ENCODE results near the gene NCEH1.
"Not testable (repeated sequence)": the region's sequence is repeated elsewhere in the genome, so short reads cannot be mapped to it uniquely, and the experiment has no call there.

The NCEH1 gene

DNA sequence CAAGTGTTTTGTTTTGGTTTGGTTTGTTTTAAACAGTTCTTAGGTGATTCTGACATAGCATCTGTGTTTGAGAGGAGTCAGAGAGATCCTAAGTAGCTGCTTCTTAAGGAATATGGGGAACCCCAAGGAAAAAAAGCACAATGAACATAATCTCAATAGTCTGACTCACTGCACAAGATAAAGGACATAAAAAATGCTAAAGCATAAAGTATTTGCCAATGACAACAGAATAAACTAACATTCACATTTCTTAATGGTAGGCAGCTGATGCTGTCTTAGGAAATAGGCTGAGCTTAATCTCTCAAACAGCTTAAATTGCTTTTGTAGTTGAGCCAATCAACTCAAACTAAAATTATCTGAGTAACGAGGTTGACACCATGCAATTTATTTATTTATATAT, 2.9 kb downstream of the NCEH1 start:
- DNase-seq (ENCODE audit: low read depth, low spot score): no peak

- no peak for DNase-seq (ENCODE audit: low read depth, low spot score)
Measured at GRCh38 chr3:172707030-172707429, 3.8 kb downstream of the NCEH1 start.

GRCh38 chr3:172705170-172705569, 5.7 kb downstream of the NCEH1 start:
- no peak for DNase-seq (ENCODE audit: low read depth, low spot score)

DNA sequence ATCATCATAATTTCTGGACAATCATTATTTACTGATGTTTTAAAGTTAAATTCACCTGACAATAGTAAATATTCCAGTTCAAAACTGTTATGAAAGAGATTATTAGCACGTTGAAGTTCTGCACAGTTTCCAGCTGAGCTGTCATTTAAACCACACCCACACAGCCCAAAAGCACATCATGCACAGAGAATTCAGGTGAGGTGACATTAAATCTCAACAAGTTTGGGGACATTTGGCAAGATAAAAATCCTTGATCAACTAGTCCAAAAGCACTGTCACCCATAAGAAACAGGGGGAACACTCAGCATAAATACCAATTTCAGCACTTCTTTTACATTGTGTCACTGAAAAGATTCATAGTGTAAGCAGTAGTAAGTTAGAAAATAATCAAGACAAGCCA, 6.9 kb downstream of the NCEH1 start:
- no peak for DNase-seq (ENCODE audit: low read depth, low spot score)

DNA sequence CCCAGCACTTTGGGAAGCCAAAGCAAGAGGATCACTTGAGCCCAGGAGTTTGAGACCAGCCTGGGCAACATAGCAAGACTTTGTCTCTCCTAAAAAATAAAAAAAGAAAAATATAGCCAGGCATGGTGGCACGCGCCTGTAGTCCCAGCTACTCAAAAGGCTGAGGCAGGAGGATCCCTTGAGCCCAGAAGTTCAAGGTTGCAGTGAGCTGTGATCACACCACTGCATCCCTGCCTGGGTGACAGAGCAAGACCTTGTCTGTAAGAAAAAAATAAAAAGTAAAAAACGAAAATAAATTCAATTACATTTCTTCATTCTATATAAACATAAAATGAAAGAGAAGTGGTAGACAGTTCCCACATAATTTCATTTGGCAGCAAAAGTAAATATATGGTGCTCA, 8.1 kb downstream of the NCEH1 start:
- DNase-seq (ENCODE audit: low read depth, low spot score): not testable (repeated sequence)

GRCh38 chr3:172702256-172702655, 8.6 kb downstream of the NCEH1 start:
- DNase-seq (ENCODE audit: low read depth, low spot score): no peak

DNA sequence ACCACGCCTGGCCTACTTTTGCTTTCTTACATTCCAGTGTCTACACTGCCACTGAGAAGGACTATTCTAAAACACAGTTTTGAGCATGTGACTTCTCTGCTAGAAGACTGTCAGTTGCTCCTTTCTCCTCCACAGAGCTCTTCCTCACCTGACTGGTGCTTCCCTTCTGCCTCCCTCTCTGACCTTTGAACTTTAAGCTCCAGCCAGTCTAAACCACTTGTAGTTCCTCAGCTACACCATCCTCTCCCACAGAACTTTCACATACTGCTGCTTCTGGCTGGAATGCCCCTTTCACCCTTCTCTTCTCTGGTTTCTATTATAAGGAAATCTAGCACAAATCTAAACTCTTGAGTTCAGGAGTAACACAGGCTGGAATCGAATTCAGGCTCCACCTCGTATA, 9.1 kb downstream of the NCEH1 start:
- DNase-seq (ENCODE audit: low read depth, low spot score): no peak

DNA sequence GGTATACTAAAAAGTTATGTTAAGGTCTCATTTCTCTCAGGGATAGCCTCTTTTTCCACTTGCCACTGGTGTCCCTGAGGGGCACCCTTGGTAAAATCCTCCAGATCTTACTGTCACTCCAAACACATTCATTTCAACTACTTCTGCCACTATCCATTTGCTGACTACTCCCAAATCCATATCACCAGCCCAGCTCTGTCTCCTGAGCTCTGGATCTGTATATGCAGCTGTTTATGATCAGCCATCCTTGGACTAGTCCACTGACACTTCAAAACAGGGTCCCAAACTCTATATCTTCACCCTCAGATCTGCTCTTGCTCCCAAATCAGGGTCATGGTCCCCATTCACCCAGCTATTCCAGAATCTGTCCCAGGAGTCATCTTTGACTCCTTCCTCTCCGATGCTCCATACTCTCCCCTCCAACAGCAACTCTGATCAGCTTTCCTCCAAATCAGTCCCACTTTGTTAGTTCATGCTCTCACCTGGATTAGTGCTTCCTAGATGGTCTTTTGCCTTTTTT, 9.9 kb downstream of the NCEH1 start:
- no peak for DNase-seq (ENCODE audit: low read depth, low spot score)

DNA sequence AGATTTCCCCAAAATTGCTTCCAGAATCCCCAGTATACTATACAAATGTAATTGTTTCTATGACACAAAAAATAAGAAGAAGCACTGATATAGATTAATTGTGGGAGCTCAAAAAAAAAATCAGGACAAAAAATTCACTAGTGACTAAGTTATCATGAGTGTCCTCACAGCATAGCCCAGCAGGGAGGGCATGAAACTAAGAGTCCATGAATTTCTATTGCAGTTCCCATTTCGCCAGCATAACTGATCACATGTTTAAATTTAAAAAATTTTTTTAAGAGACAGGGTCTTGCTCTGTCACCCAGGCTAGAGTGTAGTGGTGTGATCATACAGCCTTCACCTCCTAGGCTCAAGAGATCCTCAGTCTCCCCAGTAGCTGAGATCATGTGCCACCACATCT, 10.6 kb downstream of the NCEH1 start:
- DNase-seq (ENCODE audit: low read depth, low spot score): no peak

DNA sequence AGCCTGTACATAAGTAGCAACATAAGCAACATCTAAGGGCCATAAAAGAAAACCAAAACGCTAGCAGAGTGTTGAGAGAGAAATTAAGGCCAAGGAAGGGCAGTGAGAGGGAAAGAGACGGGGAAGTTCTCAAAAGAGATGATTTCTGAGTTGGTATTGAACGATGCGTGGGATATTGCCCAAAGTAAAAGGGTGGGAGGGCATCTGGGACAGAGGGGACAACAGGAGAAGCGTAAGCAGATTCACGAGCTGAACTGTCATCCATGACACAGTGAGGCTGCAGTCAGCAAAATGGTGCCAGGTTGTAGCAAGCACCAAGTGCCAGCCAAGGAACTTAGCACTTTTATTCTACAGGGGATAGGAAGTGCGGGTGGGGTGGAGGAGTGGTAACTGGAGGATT, 11.8 kb downstream of the NCEH1 start:
- no peak for DNase-seq (ENCODE audit: low read depth, low spot score)

DNA sequence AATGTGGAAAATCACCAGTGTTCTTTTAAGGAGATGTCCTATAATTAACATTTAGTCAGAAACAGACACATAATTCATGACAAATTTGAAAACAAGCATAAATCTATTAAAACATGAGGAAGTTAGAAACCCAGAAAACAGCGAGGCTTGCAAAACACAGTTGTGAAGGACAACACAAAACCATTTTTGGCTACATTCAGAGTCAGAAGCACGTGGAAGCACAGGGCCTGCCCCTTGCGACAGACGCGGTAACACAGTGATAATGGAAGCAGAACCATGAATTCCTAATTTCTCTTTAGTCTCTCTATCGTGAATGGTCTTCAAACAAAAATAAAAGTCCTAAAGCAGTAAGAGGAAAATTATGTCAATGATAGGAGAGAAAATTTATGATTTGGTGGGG, 12.2 kb downstream of the NCEH1 start:
- DNase-seq (ENCODE audit: low read depth, low spot score): no peak

DNA sequence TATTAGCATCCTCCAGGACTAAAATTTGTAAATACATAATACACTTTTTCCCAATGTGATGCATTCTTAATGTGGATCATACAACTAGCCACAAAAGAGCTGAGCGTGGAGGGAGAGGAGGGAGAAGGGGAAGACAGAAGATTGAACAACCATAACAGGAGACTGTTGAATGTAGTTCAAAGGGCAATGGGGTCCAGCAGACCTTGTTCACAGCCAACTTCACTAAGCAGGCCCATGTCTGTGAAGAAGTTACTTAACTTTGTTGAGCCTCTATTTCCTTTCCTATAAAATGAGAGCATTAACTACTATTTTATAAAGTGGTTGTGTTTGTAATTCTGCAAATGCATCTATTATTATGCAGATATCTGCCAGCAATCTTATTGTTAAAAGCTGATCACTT, 13.3 kb downstream of the NCEH1 start:
- DNase-seq (ENCODE audit: low read depth, low spot score): no peak

DNA sequence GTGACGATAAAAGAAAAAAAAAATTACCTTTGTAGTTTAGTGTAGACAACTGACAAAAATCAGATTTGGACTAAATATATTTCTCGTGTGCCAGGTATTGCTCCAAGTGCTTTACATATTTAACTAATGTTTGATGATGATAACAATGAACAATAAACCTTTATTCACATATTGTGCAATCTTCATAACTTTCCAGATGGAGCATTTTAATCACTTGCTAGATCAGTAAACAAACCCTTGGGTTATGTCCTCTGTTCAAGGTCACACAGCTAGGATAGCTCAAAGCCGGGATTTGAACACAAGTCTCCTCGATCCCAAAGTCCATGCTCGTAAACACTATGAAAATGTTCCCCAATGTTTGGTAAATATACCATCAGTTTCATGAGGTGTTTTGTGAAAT, 14.5 kb downstream of the NCEH1 start:
- DNase-seq (ENCODE audit: low read depth, low spot score): no peak

GRCh38 chr3:172694573-172695246, 16.2 kb downstream of the NCEH1 start:
- no peak for DNase-seq (ENCODE audit: low read depth, low spot score)

DNA sequence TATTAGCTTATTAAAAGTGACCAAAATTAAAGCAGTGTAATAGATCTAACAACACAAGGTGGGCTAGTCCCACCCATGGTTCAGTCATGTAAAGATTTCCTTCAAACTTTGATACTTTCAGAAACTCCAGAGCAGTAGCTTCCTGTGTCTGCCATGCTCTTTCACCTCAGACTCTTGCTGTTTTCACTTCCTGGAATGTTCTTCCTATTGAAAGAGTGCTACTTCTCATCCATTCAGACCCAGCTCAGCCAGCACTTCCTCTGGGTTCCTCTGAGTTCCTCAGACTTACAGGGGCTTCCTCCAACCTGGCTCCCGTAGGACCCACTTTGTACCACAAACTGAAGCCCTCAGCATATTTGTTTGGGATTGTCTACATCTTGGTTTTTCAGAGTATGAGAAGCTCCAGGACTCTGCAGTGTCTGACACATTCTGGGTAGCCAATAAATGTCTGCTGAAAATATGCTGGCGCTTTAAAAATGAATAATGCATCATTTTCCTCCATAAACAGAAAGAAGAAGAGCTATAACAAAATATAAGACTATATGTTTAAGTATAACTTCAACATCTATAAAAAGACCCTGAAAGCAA, 18.0 kb downstream of the NCEH1 start:
- no peak for DNase-seq (ENCODE audit: low read depth, low spot score)

- no peak for DNase-seq (ENCODE audit: low read depth, low spot score)
Measured at GRCh38 chr3:172690936-172691335, 19.9 kb downstream of the NCEH1 start.

DNA sequence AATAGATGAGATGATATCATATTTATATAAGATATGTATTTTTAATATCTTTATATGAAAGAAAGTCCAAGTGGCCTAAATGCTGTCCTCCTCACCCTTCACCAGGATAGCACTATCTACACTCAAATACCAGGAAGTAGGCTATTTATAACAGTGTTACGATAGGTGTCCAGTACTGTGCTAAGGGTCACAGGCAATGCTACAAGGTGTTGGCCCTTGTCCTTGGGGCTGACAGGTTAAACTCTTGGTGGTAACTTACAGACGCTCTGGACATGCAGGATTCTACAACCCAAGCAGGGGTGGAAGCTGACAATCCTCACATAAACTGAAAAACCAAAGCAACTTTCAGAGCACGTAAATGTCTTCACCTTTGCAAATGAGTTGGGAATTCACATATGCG, 22.3 kb downstream of the NCEH1 start:
- DNase-seq (ENCODE audit: low read depth, low spot score): no peak

DNA sequence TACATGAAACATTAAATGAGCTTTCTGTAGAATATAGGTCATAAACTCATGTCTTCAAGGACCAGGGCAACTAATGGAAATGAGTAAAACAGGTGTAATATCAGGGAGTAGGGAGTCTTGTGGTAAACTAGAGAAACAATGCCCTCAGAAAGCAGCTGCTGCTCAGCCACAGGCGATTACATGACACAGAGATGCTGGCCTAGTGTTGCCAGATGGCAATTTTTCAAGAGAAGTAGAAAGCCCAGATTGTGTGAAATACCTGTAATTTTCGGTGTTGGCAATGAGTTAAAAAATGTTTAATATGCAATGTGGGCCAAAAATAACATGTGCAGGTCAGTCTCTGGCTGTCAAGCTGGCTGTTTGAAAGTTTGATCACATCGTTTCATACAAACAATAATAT, 23.4 kb downstream of the NCEH1 start:
- DNase-seq (ENCODE audit: low read depth, low spot score): no peak

DNA sequence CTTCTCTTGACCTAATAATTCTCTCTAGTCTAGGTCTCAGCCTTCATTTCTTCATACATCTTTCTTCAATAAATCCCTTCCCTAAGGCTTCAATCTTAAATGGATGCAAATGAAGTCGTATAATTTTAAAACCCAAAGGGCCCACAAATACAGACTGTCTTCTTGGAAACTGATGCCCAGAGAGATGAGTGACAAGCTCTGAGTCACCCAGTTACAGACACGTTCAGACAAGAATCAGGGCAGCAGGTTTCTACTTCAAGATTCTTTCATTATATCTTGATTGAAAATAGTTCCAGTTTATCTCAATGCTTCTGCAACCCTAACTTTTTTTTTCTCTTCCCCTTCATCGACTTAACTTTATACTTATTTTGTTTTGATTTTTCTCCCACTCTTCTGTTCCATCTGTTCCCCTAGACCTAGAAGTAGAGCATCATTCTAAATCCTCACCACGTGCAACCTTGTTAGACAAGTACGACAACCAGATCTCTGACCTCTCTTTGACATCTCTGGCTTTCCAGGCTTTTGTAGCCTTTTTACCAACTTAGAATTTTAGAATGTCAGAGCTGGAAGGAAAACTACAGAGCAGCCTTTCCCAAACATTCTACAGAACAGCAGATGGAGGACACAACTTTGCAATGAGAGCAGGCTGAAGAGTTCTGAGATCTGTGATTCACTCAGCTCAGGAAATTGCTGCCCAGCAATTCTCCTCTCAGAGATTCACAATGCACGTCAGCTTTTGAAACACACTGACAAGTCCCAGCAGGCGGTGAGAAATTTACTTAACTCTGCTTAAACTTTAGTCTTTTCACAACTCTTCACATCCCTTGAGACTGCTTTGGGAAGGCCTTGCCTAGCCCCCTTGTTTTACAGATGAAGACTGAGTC, 25.3 kb downstream of the NCEH1 start:
- DNase-seq (ENCODE audit: low read depth, low spot score): no peak

GRCh38 chr3:172680684-172681083, 30.2 kb downstream of the NCEH1 start:
- DNase-seq (ENCODE audit: low read depth, low spot score): no peak

- no peak for DNase-seq (ENCODE audit: low read depth, low spot score)
Measured at GRCh38 chr3:172679599-172679998, 31.3 kb downstream of the NCEH1 start.

GRCh38 chr3:172678068-172678467, 32.8 kb downstream of the NCEH1 start:
- no peak for DNase-seq (ENCODE audit: low read depth, low spot score)

Measured in brain pericyte (primary cell).